CD4-positive, alpha-beta T cell treated with Interferon alpha-2 for 1 hour (primary cell): ENCODE data around the gene ZXDC.

Experiments
- DNase-seq, 2 donors: peaks; one replicate each; pipeline ENCODE4 v3.0.0-alpha.2; 2020 to 2022

ZXDC gene

DNA sequence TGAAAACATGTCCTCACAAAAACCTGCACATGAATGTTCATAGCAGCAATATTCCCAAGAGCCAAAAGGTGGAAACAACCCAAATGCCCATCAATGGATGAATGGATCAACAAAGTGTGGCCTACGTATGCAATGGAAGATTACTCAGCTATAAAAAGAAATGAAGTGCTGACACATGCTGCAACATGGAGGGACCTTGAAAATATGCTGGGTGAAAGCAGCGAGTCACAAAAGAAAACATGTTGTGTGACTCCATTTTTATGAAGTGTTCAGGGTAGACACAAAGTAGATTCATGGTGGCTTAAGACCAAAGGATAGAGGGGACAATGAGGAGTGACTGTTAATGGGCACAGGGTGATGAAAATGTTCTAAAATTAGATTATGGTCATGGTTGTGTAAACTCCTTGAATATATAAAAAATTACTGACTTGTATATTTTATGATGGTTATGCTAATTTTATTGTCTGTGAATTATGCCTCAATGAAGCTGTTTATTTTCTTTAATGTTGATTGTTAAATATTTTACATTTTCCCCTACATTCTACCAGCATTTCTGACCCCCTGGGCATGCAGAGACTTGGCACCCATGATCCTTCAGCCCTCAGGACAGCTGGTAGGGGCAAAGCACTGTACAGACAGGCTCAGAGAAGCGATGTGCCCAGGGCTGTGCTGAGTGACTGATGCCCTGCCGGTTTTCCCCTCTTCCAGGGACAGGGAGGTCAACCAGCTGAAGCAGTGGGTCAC is 43.2 kb downstream of the ZXDC start:
- DNase-seq = no peak

DNA sequence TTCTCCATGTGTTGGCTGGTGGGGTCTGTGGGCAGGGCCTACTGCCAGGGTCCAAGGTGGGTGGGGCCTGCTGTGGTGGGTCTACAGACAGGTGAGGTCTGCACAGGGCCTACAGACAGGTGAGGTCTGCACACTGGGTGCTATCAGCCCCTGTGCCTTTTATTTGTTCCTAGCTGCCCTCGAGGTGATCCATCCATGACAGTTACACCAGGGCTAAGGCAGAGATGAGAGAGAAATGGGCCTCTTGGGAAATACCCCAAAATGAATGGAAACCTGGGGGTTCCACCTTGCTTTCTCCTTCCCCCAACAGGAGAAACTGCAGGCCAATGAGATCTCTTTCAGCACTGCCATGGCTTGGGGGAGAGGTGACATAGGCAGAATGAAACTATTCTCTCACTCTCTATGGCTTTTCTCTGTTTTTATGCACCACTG is 44.6 kb downstream of the ZXDC start:
- no peak for DNase-seq

DNA sequence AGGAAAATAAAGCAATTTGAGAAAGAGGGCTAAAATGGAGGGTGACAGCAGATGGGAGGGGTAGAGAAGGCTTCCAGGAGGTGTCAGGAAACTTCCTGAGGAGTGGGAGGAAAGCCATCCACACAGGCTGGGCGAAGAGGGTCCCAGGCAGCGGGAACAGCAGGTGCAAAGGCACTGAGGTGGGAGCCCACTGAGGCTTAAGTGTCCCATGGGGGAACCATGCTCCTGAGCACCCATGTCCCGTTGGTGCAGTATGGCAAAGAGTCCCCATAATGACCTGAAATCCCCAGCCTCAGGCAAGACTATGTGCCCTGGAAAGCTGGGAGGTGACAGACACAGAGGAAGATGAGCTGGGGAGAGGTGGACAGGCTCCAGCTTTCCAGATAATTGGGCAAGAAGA is 50.9 kb downstream of the ZXDC start:
- DNase-seq = no peak

DNA sequence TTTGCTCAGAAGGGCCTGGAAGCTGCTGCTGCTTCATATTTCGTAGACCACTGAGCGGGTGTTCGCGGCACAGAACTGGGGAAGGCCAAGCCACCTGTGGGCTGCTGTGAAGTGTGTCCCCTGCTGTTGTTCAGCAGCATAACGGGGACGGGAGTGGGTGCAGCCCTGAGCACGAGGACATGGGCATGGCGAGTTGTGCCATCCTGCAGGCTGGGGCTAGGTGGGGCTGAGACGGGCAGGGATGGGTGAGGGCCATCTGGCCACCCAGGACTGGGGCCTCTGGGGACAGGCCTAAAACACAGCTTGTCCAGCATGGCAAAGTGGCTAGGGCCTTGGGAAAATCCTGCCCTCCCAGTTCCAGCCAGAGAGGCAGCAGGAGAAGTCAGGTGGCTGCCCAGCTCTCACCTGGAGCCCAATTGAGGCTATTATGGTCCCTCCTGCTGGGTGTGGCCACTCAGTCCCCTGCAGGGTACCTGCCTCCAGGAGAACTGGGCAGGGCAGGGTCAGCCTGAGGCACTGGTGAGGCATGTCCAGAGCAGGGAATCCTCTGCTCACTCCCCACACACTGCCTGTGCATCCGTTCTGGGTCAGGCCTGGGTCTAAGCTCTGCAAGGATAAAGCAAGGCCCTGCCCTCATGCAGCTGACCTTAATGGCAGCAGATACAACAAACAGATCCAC is 51.5 kb downstream of the ZXDC start:
- DNase-seq = no peak

DNA sequence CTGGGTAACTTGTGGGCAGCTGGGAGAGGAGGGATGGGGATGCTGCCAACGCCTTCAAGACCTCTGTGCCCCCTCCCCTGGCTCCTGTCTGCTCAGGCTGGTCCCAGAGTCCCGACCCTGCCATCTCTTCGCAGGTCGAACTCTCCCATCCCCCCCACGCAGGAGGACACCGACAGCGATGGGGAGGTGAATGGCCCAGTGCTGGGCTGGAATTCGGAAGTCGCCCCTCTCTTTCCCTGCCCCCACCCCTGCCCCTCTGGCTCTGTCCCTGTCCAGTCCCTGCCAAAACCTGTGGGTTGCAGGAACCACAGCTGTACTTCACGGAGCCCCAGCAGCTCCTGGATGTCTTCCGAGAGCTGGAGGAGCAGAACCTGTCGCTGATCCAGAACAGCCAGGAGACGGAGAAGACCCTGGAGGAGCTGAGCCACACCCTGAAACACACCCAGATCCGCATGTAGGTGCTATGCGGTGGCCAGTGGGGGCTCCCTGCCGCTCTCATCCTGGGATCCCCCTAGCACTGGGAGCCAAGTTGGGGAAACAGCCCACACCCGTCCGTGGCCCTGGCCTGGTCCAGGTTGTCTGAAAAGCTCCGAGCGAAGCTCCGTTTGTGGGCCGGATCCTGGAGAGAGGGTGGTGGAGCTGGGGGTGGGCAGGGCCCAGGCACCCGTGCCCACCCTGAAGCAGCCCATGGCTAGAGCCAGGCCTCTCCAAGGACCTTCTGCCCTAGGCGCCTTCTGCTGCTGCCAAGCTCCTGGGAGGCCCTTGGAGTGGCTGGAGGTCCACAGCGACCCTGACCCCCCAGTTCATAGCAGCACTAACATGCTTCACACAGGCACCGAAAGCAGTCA is 52.3 kb downstream of the ZXDC start:
- DNase-seq = no peak

DNA sequence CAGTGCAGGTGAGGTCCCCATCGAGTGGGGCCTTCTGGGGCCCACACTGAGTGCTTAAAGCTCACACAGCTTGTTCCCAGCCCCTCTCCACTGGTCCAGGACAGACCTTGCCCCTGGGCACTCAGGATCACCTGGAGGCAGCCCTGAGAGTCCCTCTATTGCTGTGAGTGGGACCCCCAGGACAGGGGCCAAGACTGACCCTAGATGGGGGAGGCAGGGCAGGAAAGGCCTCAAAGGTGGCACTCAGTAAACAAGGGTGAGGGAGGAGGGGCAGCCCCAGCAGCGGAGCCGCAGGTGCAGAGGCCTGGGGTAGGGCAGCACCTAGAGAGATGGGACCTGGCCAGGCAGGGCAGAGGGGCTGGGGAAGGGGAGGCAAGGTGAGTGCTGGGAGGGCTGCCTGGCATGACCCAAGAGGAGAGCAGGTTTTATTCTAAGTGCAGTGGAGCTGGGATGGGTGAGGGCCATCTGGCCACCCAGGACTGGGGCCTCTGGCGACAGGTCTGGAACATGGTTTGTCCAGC is 53.1 kb downstream of the ZXDC start:
- no peak for DNase-seq

DNA sequence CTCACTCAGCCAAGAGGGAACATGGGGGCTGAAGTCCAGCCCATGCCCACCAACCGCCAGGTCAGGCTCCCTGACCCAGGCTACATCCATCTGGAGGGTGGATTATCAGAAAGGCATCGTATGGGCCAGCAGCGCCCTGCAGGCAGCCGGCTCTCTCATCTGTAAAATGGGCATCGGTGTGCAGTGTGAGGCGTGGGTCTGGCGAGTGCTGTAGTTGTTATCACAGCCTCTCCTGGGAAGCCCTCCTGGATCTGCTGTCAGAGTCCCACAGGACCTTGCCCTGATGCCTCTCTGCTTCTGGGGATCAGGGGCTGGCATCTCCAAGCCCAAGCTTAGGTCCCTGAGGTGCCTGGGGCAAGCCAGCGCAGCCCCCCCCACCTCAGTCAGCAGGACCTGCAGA is 53.6 kb downstream of the ZXDC start:
- DNase-seq = no peak

DNA sequence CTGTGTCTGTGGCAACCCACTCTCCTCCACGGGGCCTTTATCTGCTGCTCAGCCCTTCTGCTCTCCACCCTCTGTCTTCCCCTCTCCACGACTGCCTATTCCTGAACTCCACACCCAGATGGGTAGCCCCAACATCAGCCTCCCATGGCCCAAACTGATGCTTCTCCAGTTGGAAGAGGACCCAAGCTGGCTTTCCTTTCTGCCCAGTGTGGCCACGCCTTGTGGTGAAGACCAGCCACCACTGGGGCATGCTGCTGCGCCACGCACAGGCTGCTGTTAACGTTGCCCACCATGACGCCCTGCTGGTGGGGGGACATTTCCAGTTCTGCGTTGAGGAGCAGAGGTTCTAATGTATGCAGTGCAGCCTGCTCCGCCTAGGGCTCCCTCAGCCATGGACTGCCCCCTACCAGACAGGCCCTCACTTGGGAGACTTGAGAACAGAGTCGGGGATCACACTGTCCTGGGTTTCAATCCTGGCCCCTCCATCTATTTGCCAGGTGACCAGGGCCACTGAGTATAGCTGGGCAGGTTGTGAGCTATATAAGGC is 54.0 kb downstream of the ZXDC start:
- DNase-seq = no peak

DNA sequence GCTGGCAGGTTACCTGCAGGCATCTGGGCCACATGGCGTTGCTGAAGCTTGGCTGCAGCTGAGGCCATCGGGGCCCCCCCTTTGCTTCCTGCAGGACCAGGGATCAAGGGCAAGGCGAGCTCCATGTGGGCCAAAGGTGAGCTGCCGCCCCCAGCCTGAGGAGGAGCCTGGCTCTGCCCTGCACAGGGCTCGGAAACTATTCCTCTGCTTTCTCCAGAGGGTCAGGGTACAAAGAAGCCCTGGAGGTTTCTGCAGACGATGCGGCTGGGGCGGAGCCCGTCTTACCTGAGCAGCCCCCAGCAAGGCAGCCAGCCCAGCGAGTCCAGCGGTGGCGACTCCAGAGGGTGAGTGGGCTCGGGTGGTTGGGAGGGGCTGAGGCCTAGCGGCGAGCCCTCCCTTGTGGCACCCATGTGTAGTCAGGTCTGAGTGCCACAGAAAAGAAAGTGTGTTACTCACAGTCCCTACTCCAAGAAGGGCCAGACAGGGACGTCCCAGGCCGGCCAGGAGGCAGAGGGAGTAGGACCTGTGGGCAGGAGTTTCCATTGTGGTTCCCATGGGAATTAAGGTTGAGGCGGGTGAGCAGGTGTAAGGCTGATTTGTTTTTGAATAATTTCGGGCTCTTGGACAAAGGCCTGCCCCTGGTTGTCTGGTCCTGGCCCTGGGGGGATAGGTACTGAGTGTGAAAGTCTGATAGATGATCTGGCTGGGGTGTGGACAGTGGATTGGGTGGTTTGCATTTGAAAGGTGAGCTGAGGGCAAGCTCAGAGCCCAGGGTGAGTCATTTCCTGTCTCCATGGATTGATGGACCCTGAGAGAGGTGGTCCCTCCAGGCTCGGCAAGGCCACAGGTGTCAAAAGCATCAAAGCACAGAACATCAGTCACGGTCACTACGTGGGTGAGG is 55.6 kb downstream of the ZXDC start:
- no peak for DNase-seq

DNA sequence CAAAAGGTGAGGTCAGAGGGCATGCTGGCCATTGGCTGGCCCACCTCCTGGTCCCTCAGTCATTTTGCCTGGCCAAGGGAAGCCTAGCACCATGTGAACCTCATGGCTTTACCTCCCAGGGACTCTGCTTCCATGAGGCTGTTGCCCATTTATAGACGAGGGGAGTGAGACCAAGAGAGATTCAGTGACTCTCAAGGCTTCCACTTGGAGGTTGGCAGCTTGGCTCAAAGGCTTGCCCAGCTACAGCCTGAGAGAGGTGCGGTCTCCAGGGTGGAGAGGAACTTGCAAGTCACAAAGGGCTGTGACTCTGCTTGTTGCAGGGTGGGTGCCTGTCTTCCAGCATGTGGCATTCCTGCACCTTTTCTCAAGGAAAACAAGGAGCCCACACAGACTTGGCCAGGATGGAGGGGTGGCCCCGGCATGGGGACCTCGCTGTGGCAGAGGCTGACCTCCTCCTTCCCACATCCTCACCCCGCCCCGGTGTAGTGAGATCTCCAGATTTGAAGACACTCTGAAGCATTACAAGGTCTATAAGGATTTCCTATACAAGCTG is 56.5 kb downstream of the ZXDC start:
- no peak for DNase-seq

DNA sequence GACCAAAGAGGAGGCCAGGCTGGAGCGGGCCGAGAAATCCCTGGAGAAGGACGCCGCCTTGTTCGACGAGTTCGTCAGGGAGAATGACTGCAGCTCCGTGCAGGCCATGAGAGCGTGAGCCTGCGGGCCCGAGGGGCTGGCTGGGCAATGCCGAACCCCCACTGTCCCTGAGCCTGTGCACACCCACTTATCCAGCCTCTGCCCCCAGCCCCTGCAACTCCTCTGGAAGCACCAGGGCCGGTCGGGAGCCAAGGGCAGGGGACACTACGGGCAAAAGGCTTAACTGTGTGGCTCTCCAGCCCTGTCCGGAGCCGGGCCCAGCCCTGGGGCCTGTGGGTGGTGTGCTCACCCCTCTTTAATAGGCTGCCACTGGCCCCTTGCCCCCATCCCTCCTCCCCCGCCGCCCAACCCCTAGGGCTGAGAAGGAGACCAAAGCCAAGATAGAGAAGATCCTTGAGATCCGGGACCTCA is 57.0 kb downstream of the ZXDC start:
- DNase-seq = no peak

DNA sequence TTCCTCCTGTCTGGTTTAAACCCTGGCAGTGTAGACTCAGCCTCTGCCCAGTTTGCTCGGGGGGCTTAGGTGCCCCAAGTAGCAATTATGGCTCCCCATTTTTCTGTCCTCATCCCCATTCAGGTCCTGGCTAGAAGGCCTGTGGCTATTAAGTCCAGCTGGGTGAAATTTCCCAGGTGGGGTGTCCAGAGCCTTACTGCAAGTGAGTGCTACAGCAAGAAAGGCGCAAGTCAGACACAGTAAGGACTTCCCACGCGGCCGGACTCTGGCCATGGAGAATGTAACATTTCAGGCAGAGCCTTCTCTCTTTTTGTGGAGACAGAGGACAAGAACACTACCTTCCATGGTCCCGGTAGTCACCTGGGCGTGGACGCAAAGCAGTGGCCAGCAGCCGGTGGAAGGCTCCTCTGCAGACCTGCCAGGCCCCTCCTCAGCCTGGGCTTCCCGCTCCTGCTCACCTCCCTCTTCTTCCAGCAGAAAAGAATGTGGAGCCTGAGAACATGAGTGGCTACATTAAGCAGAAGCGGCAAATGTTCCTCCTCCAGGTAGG is 57.6 kb downstream of the ZXDC start:
- no peak for DNase-seq

DNA sequence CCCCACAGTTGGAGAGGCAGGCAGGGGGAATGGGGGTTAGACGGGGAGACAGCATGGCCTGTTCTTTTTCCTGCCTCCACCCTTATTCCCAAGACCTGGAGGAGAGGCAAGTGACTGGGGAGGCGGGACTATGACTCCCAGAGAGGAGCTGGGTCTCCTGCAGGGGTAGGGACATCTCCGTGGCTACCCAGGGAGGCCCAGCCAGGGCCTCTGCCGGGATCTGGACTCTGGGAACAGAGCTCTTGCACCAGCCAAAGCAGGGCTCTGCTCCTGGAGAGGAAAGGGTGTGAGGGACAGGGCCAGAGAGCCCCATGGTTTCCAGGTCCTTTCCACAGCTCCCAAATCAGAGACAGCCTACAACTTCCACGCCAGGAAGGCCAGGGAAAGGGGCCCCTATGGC is 58.2 kb downstream of the ZXDC start:
- no peak for DNase-seq

DNA sequence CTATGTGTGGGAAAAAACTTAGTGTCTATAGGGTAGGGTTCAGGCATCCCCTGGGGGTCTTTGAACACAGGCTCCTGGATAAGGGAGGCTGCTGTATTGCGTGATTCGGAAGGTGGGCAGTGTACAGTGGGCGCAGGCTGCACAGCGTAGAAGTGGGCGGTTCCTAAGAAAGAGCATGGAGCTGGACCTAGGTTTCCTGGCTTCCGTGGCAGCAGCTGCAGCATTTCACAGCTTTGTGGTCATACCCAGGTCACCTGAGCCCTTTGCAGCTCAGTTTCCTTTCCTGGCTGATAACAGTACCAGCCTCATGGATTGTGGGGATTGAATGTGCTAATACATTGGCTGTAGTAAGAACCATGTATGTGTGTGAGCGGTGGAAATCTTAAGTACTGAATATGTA is 58.7 kb downstream of the ZXDC start:
- no peak for DNase-seq

DNA sequence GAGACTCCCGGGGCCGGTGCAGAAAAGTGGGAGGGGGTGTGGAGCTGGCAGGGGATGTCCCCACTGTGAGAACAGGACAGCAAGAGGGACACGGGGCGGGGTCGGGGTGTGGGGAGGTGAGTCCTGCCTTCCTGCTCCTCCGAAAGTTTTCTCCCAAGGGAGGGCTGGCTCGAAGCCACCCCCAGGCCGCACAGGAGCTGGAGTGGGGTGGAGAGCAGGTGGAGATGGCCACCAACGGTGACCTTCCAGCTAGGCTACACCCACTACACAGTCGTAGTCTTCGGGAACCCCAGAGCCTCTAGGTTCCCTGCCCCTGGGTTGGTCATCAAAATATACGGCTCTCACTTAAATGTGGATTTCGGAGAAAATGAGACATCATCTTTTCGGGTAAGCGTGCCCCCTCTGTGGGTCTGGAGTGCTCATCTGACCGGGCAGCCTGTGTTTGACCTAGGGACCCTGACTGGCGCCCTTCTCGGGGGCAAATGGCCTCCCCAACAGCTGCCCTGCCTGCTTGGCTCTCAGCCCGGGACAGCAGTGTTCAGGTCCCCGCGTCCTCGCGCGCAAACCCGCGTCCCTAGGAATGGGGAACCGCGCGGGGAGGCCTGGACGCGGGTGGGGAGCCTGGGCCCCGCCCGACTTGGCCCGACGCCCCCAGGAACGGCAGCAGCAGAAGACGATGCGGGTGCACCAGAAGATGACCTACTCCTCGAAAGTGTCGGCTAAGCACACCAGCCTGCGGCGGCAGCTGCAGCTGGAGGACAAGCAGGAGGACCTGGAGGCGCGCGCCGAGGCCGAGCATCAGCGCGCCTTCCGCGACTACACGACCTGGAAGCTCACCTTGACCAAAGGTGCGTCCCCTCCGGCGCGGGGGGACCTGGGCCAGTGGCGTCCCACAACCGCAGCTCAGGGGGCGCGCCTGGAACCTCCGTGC is 59.8 kb downstream of the ZXDC start:
- DNase-seq = no peak

DNA sequence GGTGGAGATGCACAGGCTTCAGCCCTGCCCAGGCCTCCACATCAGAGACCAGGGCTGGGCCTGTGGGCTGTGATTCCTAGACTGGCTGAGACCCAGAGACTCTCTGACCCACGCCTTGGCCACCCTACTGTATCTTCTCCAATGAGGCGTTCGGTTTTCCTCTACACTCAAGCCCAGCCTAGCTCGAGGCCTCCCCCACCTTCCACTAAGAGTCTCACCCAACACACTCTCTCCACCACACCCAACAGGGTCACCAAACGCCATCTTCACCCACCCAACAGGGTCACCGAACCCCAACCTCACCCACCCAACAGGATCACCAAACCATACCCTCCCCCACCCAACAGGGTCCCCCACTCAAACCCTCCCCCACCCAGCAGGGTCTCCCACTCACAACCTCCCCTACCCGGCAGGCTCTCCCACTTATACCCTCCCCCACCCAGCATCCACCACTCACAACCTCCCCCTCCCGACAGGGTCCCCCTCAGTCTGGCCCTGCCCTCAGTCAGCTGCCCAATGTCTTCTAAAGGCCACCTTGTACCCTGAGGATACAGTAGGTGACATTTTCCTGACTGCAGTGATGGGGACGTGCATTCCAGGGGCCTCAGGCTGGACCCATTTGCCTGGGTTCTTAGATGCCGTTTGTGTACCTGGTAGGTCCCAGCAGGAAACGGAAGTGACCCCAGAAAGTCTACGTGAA is 60.6 kb downstream of the ZXDC start:
- DNase-seq = no peak

DNA sequence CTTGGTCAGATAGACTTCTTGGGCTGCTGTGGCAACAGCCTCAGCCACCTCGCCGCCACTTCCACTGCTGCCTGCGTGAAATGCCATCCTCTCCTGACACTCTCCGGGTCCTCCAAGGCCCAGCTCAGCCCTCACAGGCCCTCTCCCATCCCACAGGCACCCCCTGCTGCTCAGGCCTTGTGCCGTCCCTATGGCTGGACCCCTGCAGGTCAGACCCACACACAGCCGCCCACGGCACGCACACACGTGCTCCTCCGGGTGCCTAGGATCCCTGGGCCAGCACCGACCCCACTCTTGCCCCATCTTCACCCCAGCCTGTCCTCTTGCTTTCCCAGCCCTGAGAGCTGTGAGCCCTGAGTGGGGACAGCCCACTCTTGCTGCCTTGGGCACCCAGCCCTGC is 61.3 kb downstream of the ZXDC start:
- DNase-seq = no peak

DNA sequence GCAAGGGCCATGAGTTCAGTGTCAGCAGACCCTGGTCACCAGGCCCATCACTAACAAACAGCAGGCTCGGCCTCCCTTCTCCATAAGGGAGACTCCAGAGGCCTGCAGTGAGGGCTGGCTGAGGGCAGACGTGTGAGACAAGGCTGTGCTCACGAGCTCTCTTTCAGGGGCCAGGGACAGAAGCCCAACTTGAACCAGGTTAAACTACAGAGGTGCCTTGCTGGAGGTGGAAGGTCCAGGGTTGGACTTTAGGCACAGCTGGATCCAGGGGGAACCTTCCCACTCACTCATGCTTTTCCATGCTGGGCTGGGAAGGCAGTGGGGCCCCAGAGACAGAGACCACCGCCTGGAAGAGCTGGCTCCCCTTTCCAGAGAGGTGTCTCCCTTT is 62.0 kb downstream of the ZXDC start:
- no peak for DNase-seq

DNA sequence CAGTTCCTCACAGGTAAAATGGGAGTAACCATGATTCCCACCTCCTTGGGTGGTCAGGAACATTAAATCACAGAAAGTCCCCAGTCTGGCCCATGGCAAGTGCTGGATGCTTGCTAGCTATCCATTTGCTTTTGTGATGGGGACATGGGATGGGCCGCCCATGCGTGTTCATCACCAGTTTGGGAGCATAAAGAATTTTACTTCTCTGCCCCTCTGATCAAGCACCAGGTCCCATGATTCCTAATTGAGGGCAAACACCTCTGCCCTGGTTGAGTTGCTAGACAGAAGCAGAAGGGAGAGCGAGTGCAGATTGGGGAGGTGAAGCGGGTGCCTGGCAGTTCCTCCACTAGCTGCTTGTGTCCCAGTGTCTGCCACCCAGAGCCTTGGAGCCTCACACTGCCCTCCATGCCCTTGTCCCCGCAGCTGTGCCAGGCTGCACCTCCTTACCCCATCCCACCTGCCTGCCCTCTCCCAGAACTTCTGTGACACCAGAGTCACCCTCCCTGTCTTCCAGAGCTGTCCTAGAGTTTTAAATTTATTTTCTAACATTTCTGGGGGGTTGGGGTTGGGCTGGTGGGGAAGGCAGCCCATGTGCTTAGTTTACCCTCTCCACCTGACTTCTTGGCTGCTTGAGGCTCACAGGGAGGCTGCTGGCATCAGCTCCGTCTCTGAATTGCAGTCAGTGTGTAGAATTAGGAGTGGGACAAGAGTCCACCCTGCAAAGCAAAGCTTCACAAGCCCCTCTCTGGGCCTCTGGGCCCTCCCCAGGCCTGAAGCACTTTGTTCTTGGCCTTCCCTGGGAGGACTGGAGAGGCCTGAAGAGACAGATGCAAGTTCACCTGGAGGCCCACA is 62.6 kb downstream of the ZXDC start:
- no peak for DNase-seq
